OCI-LY1 (cell line): ENCODE data around the gene SNX24.

Experiments
- CTCF ChIP-seq: fragments of 200-600 bp; sonication (generic), shearing (Covaris generic); IDR thresholded peaks from 2 replicates; pipeline ENCODE4 v1.5.1; 2017; ENCODE audit warnings: mild to moderate bottlenecking, antibody characterized with exemption, low read length, moderate library complexity, mixed read lengths
- EZH2 ChIP-seq: fragments of 200-600 bp; sonication (generic), shearing (Covaris generic); IDR thresholded peaks from 2 replicates; pipeline ENCODE4 v1.8.0; 2017; ENCODE audit warnings: borderline replicate concordance, mixed run types, mild to moderate bottlenecking, antibody characterized with exemption, low read length, moderate library complexity, mixed read lengths

- TF ChIP-seq CTCF (no peak), EZH2 (no peak)
These were observed 32.1 kb downstream of the SNX24 start for GRCh38 chr5:122877518-122877917.
